Measurements from ENCODE around the gene NR1I3.
A peak's percentile ranks its signal among the peaks of the same experiment; 100 is the strongest.

Gene NR1I3

DNA sequence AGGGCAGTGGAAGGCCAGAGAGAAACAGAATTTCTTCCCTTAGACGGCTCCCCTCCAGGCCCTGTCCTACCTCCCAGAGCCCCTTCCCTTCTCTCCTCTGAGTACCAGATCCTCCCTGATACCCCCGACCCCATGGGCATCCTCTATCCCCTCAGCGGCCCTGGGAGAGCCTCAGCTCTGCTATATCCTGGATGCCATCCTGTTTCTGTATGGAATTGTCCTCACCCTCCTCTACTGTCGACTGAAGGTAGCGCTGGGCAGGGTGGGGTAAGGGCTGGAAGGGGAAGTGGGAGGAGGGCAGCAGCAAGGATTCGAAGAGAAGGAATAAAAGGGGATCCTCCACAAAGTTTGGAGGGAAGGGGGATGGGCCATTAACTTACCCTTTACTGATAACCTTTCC lies 20.2 kb downstream of the NR1I3 start:
- DNase-seq = no peak

GRCh38 chr1:161216945-161217712 lies 20.9 kb downstream of the NR1I3 start:
- DNase-seq = no peak

DNA sequence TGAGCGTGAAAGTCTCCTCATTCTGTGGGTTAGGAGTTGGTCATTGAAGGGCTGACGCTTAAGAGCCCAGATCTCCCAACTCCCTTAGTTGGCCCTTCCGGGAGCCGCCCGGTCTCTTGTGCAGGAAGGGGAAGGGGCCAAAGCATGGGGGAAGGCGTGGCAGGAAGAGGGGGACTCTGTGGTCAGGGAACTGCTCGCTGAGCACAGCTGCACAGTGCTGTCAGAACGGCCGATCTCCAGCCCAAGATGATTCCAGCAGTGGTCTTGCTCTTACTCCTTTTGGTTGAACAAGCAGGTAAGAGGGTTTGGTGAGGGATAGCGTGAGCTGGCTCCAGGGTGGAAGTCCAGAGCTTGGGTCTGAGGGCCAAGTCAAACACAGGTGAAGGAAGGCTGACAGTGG lies 22.9 kb downstream of the NR1I3 start, which contains the start of gene FCER1G:
Gene FCER1G (plus strand): TSS at position 220 of the 400 bp plus-strand sequence. CDS start 27 bp downstream, at position 247.
- no peak for DNase-seq

- no peak for DNase-seq
Measured at GRCh38 chr1:161214369-161214768, 23.6 kb downstream of the NR1I3 start.

GRCh38 chr1:161209790-161210409 lies 28.1 kb downstream of the NR1I3 start:
- DNase-seq = peak; percentile 84

GRCh38 chr1:161207173-161207572 lies 30.8 kb downstream of the NR1I3 start:
- DNase-seq = no peak

DNA sequence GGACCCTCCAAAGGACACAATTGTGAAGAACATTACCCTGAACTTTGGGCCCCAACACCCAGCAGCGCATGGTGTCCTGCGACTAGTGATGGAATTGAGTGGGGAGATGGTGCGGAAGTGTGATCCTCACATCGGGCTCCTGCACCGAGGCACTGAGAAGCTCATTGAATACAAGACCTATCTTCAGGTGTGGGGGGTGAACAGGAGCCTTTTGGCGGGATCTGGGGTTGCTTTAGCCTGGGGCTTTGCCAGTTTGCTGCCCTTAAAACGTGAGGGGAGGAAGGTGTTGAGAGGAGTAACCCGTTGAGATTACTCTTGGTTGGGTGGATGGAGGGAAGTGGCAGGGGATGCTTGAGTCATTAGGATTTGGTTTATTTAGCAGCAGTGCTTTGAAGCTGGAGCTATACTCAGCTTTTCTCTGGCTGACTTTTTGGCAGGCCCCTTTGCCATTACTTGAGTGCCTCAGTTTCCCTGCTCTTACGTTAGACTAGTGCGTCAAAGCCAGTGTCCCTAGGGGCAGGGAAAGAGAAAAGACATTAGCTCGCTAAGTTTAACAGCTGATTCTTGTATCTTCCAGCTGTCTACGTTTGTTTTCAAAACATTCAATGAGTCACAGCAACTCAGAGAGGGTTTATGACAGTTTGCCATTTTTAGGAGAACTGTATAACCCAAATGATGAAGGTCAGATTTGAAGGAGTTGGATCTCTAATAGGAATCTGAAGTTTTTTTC lies 31.4 kb downstream of the NR1I3 start:
- DNase-seq = no peak

- peak; percentile 99 for DNase-seq
Measured at GRCh38 chr1:161201836-161202712, 35.9 kb downstream of the NR1I3 start, which contains the start of gene NDUFS2. Gene NDUFS2 (plus strand): TSS chr1:161202367. CDS start chr1:161202386, 19 bp downstream.

DNA sequence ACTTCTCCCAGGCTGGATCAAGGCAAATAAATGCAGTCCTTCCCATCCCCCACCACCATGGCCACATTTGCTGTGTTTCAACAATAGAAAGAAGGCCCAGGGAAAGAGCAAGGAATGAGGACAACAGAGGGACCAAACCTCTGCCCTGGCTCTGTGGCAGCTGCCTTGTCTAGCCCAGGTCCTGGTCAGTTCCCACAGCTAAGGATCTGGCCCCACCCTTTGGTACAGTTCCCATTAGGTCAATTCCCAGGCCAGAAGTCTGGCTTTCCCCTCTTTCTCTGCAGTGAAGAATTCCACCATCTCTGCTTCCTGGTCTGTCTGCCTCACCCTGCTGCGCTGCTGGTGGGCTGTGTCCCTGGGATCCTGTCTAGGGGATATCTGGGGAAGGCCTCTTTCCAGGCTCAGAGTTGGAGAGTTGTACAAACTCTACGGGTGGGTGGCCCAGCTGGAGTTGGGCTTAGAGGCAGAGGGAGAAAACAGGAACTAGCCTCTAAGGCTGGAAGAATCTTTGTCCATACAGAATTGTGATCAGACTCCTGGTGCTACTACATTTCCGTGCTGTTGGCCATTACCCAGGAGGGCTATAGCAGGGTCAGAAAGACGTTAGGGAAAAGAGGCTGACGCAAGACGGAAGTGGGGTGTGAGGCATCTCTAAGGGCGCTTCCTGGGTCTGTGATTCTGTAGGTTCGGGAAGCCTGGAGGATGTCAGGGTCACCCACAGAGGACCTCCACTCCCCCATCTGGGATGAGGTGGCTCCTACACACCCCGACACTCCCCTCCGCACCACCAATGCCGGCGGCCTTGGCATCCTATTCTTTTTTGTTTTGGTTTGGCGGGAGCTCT lies 36.8 kb downstream of the NR1I3 start:
- no peak for DNase-seq

DNA sequence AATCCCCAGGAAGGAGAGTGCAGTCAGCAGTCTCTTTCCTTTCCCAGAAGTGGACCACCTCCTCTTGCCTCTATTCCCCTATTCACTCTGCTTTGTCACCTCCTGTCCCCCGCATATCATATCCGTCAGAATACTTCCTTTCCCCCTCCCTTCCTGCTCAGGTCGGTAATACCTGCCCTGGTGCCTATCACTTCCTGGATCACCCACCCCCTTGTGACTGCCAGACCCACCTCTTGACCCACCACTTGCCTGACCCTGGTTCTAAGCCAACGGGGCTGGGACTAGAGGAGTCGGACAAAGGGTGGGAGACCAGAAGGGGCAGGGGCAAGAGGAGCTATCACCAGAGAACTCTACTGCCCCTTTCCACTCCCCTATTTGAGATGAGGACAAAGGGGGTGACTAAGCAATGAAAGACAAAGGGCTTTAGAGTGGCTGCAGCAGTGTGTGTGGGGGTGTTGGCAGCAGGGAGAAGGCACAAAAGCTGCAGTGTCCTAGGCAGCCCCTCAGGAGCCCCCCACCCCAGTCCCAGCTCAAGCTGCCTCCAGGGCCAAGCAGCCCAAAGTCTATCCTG lies 37.5 kb downstream of the NR1I3 start:
- DNase-seq = no peak

- DNase-seq = no peak
Measured at GRCh38 chr1:161199506-161200139, 38.4 kb downstream of the NR1I3 start.

DNA sequence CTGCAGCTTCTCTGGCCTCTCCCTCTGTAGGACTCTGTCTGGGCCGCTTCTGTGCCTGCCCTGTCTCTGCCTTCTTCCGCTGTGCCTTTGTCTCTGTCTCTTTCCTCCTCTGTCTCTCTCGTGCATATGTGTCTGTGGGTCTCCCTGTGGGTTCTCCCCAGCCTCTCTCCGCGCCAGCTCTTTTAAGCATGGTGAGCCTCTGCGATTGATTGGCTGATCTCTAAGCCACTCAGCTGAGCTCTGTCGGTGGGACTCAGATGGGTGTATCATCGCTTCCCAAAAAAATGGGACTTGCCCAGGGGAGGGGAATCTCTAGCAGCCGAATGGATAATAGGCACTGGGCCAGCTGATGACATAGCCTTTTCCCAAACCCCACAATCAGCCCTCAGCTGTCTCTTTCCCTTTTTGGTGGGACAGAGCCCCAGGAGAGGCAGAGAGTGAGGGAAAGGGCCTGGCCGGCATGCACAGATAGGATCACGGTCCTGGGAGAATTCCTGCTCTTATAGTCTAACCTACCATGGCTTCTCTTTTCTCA lies 39.0 kb downstream of the NR1I3 start, which contains the start of gene ADAMTS4:
Gene ADAMTS4 (minus strand): TSS at position 158 of the 535 bp plus-strand sequence. CDS start 427 bp downstream, outside the sequence.
- DNase-seq = no peak

GRCh38 chr1:161198194-161198896 lies 39.7 kb downstream of the NR1I3 start:
- DNase-seq = no peak

- no peak for DNase-seq
Measured at GRCh38 chr1:161197560-161198193, 40.3 kb downstream of the NR1I3 start.

DNA sequence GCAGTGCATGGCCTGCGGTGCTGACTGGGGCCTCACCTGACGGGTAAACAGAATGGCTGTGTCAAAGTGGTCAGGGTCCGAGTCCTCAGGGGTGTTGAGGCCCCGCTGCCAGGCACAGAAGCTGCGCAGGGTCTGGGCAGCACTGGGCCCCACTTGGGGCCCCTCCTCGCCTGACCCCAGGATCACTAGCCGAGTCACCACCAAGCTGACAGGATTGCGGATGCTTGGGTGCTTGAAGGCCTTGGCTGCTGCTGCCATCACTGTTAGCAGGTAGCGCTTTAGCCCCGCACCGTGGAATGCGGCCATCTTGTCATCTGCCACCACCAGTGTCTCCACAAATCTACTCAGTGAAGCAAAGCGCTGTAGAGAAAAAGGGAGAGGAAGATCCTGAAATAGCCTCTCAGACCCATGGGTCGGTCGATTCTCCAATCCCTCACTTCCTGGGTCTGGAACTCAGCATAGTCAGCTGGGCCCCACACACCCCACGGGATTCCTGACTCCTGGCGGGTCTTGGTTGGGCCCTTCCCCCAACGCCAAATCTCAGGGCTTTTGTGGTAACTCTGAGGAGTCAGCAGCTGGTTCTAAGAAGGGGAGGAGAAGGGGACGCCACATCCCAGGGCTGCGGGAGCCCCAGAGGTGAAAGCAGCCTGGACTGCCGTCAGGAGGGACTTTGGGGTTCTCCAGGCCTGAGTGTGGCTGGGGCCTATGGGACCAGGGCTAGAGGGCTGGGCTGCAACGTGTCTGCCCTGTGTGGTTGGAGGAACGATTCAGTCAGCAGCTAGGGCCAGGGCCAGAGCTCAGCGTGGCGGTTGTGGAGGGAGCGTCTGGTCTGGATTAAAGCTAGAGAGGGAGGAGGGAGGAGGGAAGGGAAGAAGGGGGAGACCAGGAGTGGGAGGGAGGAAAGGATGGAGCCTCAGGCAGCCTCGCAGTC lies 41.2 kb downstream of the NR1I3 start:
- no peak for DNase-seq

DNA sequence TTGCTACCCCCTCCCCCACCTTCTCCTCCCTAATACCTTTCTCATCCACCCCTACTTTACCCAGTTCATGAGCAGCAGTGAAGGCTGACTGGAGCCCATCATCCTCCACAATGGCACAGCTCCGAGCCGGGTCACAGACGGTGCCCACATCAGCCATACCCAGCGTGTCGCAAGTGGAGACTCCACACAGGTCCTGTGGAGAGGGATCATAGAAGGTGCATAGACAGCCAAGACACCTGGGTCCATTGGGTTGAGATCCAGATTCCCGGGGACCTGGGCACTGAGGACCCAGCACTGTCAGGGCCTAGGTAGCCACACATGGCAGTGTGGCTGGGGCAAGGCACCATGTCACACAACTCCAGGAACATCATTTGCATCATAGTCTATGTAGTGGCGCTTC lies 41.9 kb downstream of the NR1I3 start:
- no peak for DNase-seq

GRCh38 chr1:161195171-161195570 lies 42.8 kb downstream of the NR1I3 start:
- DNase-seq = no peak

Measured in COR-L47 (cell line).